Ovary (tissue), 9 donors: ENCODE data around the gene KIF26B. TPM values are rescaled to one million over a fixed set of nuclear protein-coding genes. Genes with fewer than 3 reads are reported as not detected.

Experiments used
- DNase-seq, 5 donors: peaks; one replicate each; pipeline ENCODE4 v3.0.0-alpha.2; 2019 to 2020
- H3K27ac ChIP-seq, 2 donors: fragments of 200-600 bp; one replicate each; pipeline versions ENCODE4 v1.5.1 to v1.8.0; 2019 to 2022
- H3K27me3 ChIP-seq: fragments of 200-600 bp; one replicate; pipeline ENCODE4 v1.8.0; 2022
- H3K36me3 ChIP-seq: fragments of 200-600 bp; sonication (generic); one replicate; pipeline ENCODE4 v1.5.1; 2019
- H3K4me1 ChIP-seq: one replicate; pipeline ENCODE4 v1.8.1; 2013; ENCODE audit warnings: mild to moderate bottlenecking, moderate library complexity; ENCODE audit not compliant: insufficient read depth
- H3K4me3 ChIP-seq: fragments of 200-600 bp; sonication (generic); one replicate; pipeline ENCODE4 v1.5.1; 2017
- H3K9me3 ChIP-seq, 2 donors: fragments of 200-600 bp in 1 of 2; sonication (generic) in 1 of 2; one replicate each; pipeline versions ENCODE4 v1.5.1 to v1.8.1; 2013 to 2019; ENCODE audit warnings: mild to moderate bottlenecking in 1 of 2, moderate library complexity in 1 of 2
- CTCF ChIP-seq, 3 donors: fragments of 450-650 bp in 2 of 3; fragments of 200-600 bp in 1 of 3; IDR thresholded peaks; one replicate each; pipeline versions ENCODE4 v1.5.1 to v1.8.0; 2016 to 2022; ENCODE audit warnings: antibody characterized with exemption in 3 of 3, mild to moderate bottlenecking in 1 of 3
- EP300 ChIP-seq: sonication (generic); formaldehyde crosslinking; IDR thresholded peaks from one replicate; pipeline ENCODE4 v1.6.1; 2017; ENCODE audit warnings: antibody characterized with exemption
- POLR2A ChIP-seq: fragments of 450-650 bp; IDR thresholded peaks from one replicate; pipeline ENCODE4 v1.6.1; 2017; ENCODE audit warnings: antibody characterized with exemption, mild to moderate bottlenecking, moderate library complexity
- WGBS, 3 donors: extraction: QIAGEN DNeasy Blood & Tissue Kit in 1 of 3; methylation state at CpG; one replicate each; pipeline versions ENCODE4 v1.1.5 to v1.1.7; 2013 to 2017; 5-methylcytosine and 5-hydroxymethylcytosine counted together
- intact Hi-C, 4 donors: fragments of 100-400 bp; cut with DNase I; formaldehyde crosslinking; loops; one replicate each; pipeline versions ENCODE4 v1.11.0 to v1.15.1; 2022 to 2023
- polyA plus RNA-seq, 2 donors: library from polyadenylated mRNA; stranded (reverse); fragments of 200-250 nt in 1 of 2; fragments of 350-450 nt in 1 of 2; fragmentation: Illumina TruSeq in 1 of 2; extraction: RNeasy Lipid Tissue Mini Kit (QIAGEN cat#74804) in 1 of 2; gene quantifications; one replicate each; pipeline ENCODE4 v1.2.3, GENCODE V29; 2013 to 2014
- total RNA-seq, 7 donors: library from RNA; depleted of rRNA in 2 of 7; stranded (reverse); fragments of >200 nt in 2 of 7; fragmentation: NEBNext Ultra II Directional in 3 of 7; extraction: Animal tissue kit (Norgen Biotek cat#: 25700) in 3 of 7; gene quantifications; one replicate each; pipeline versions ENCODE4 v1.1.0 to v1.2.4, GENCODE V29; 2016 to 2023
- donor health status: DM: no; HTN: no; CAD: no; lungs with moderate emphysema.
- donor health status: DM: no; HTN: no; CAD: no.
- donor health status: Bipolar disorder and iron deficiency.
- donor health status: DM: yes; HTN: yes; CAD: no.
- donor health status: DM: no; HTN: no; CAD: no.
- donor health status: DM: yes; HTN: yes; CAD: no.

KIF26B gene
- total and polyA plus RNA-seq, 9 donors, result 0.28 to 4.0 (median 0.54) TPM

- Histone ChIP-seq H3K9me3 (no peaks in the 10 kb centered on the region), H3K36me3 (no peaks in the 10 kb centered on the region), H3K4me1 (no peaks in the 10 kb centered on the region), H3K4me3 (no peak overlapping the region), H3K27ac (no peak overlapping the region), H3K27me3 (no peaks in the 10 kb centered on the region)
- TF ChIP-seq EP300 (no peak), CTCF (IDR thresholded peaks at IDR 0.05) (no peak), POLR2A (no peak)
- no peak for DNase-seq
- intact Hi-C loops, result no loop called here
- 55 to 59% (median 58%) methylated on average over 21 of the region's 21 CpGs for WGBS, 3 donors
Observed at GRCh38 chr1:245173446-245174211, 18.8 kb downstream of the KIF26B start.

- Histone ChIP-seq H3K27me3 (no peaks in the 10 kb centered on the region), H3K4me3 (no peak overlapping the region), H3K27ac (no peak overlapping the region), H3K4me1 (no peaks in the 10 kb centered on the region), H3K36me3 (no peaks in the 10 kb centered on the region), H3K9me3 (no peaks in the 10 kb centered on the region)
- WGBS, 3 donors, result 88 to 90% (median 90%) methylated on average over 10 of the region's 10 CpGs
- intact Hi-C loops, result no loop called here
- no peak for DNase-seq
- TF ChIP-seq CTCF (IDR thresholded peaks at IDR 0.05) (no peak), POLR2A (no peak), EP300 (no peak)
Observed at GRCh38 chr1:245177071-245177900, 22.5 kb downstream of the KIF26B start.

GRCh38 chr1:245179706-245180105 is 24.9 kb downstream of the KIF26B start:
- H3K36me3 ChIP-seq, result no peaks in the 10 kb centered on the region
- H3K9me3 ChIP-seq, result no peaks in the 10 kb centered on the region
- no peak overlapping the region for H3K4me3 ChIP-seq
- no peak overlapping the region for H3K27ac ChIP-seq
- 59 to 63% (median 61%) methylated on average over 9 of the region's 9 CpGs for WGBS, 3 donors
- intact Hi-C loops, result no loop called here
- no peaks in the 10 kb centered on the region for H3K27me3 ChIP-seq
- no peaks in the 10 kb centered on the region for H3K4me1 ChIP-seq
- no peak for TF ChIP-seq CTCF (IDR thresholded peaks at IDR 0.05)
- TF ChIP-seq EP300, result no peak
- no peak for DNase-seq

- Histone ChIP-seq H3K4me1 (no peaks in the 10 kb centered on the region), H3K27ac (no peak overlapping the region), H3K36me3 (no peaks in the 10 kb centered on the region), H3K4me3 (no peak overlapping the region), H3K9me3 (no peaks in the 10 kb centered on the region), H3K27me3 (no peaks in the 10 kb centered on the region)
- WGBS, 3 donors, result 36 to 47% (median 42%) methylated on average over 6 of the region's 6 CpGs
- intact Hi-C loops, result no loop called here
- no peak for DNase-seq
- TF ChIP-seq EP300 (no peak), CTCF (IDR thresholded peaks at IDR 0.05) (no peak), POLR2A (no peak)
Observed at GRCh38 chr1:245180496-245181157, 25.8 kb downstream of the KIF26B start.
